HUES6 (cell line): ENCODE data around the gene CADM4.
"Not testable (repeated sequence)": the region's sequence is repeated elsewhere in the genome, so short reads cannot be mapped to it uniquely, and the experiment has no call there.

Experiments
- H3K27ac ChIP-seq: 2 replicates; pipeline ENCODE4 v1.7.0; 2013; ENCODE audit warnings: low read depth, mild to moderate bottlenecking, low read length, inconsistent platforms
- H3K27me3 ChIP-seq: 2 replicates; pipeline ENCODE4 v1.6.1; 2013; ENCODE audit warnings: low read length; ENCODE audit not compliant: control insufficient read depth, insufficient read depth
- H3K36me3 ChIP-seq: 2 replicates; pipeline ENCODE4 v1.6.1; 2013; ENCODE audit warnings: low read length; ENCODE audit not compliant: control insufficient read depth, insufficient read depth
- H3K4me1 ChIP-seq: 2 replicates; pipeline ENCODE4 v1.6.1; 2013; ENCODE audit warnings: low read length; ENCODE audit not compliant: control insufficient read depth, insufficient read depth
- H3K4me3 ChIP-seq: 2 replicates; pipeline ENCODE4 v1.5.1; 2013; ENCODE audit warnings: low read depth, low read length
- H3K9ac ChIP-seq: one replicate; pipeline ENCODE4 v1.6.1; 2013; ENCODE audit warnings: mild to moderate bottlenecking, low read length
- H3K9me3 ChIP-seq: 2 replicates; pipeline ENCODE4 v1.6.1; 2013; ENCODE audit warnings: low read depth, low read length; ENCODE audit not compliant: control insufficient read depth, insufficient read depth

Gene CADM4

DNA sequence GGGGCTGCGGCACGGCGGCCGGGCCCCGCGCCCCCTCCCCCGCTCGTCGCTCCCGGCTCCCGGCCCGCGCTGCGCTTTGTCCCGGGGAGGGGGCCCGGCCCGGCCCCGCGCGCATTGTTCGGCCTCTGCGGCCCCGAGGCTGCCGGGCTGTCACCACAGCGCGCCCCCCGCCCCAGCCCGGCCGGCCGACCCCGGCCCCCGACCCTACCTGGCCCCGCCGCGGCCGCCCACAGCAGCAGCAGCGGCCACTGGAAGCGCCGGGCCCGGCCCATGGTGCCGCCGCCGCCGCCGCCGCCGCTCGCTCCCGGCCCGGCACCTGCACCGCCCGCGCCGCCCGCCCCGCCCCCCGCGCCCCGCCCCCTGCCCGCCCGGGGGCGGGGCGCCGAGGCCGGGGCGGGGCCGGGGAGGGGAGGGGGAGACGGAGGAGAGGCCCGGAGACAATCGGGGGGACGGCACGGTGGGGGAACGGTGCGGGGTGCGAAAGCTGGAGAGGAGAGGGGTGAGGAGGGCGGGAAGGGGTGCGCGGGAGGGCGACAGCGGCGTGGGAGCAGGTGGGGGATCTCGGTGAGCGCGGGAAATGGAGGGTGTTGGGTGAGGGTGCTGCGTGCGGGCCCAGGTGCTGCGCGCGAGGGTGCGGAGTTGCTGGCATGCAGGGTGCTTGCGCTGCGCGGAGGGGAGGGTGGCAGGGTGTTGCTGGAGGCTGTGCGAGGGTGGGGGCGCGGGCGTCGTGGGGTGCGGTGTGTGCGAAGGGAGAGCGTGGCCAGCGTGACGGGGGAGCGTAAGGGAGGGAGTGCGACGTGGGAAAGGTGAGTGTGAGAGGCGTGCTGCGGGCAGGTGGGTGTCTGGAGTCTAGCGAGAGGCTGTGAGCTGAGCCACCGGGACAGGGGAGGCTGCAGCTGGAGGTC lies at the start of gene CADM4:
CADM4 (minus strand) TSS at position 332 of the 905 bp plus-strand sequence; CDS start at position 272, 60 bp downstream.
- Histone ChIP-seq H3K27ac (no peak within 1 kb of the TSS), H3K36me3 (no peaks in the 10 kb centered on the region), H3K4me1 (peaks cover 19% of the 10 kb centered on the region), H3K9me3 (no peaks in the 10 kb centered on the region), H3K9ac (peak within 1 kb of the TSS; percentile 38), H3K4me3 (peak within 1 kb of the TSS; percentile 89), H3K27me3 (peaks cover 61% of the 10 kb centered on the region)

GRCh38 chr19:43688059-43688701 lies 48.5 kb upstream of the CADM4 start:
- H3K9ac ChIP-seq: no peak overlapping the region
- H3K9me3 ChIP-seq: peaks cover 16% of the 10 kb centered on the region
- H3K27ac ChIP-seq: no peak overlapping the region
- H3K4me3 ChIP-seq: no peak overlapping the region
- no peaks in the 10 kb centered on the region for H3K36me3 ChIP-seq
- H3K4me1 ChIP-seq: peaks cover 15% of the 10 kb centered on the region
- H3K27me3 ChIP-seq: no peaks in the 10 kb centered on the region

DNA sequence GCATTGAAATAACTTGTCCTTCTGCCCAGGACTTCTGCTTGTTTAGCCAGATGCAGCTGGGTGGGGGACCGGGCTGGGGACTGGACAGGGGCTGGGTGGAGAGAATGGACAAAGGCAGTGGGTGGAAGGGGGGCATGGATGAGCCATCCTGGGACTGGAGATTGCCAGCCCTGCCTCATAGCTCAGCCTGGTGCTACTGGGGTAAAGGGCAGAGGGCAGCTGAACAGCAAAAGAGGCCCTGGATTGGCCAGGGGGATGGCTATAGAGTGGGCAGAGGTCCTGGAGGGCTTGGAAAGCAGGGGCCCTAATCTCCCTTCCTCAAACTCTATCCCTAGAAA lies 48.0 kb upstream of the CADM4 start:
- Histone ChIP-seq H3K27me3 (no peaks in the 10 kb centered on the region), H3K4me1 (peaks cover 15% of the 10 kb centered on the region), H3K9ac (no peak overlapping the region), H3K27ac (no peak overlapping the region), H3K36me3 (no peaks in the 10 kb centered on the region), H3K9me3 (peaks cover 16% of the 10 kb centered on the region), H3K4me3 (no peak overlapping the region)

GRCh38 chr19:43684326-43684725 lies 44.7 kb upstream of the CADM4 start:
- no peak overlapping the region for H3K27ac ChIP-seq
- no peak overlapping the region for H3K9ac ChIP-seq
- H3K9me3 ChIP-seq: no peaks in the 10 kb centered on the region

DNA sequence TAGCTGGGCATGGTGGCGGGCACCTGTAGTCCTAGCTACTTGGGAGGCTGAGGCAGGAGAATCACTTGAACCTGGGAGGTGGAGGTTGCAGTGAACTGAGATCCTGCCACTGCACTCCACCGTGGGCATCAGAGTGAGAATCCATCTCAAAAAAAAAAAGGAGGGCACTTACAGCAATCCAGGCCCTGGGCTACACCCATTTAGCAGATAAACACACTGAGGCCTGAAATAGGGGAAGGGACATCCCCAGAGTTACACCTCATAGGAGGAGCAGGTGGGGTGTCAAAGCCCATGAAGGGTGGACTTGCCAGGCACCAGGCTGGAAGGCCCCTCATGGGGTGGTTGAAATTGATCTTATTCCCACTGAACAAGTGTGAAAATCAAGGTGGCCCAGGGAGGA lies 44.3 kb upstream of the CADM4 start:
- no peak overlapping the region for H3K27ac ChIP-seq
- peaks cover 15% of the 10 kb centered on the region for H3K4me1 ChIP-seq
- H3K36me3 ChIP-seq: no peaks in the 10 kb centered on the region
- no peak overlapping the region for H3K4me3 ChIP-seq
- no peaks in the 10 kb centered on the region for H3K27me3 ChIP-seq
- H3K9me3 ChIP-seq: no peaks in the 10 kb centered on the region
- no peak overlapping the region for H3K9ac ChIP-seq

More at GRCh38 chr19:43684326-43684725, 44.7 kb upstream of the CADM4 start:
- Histone ChIP-seq H3K4me3 (no peak overlapping the region), H3K27me3 (no peaks in the 10 kb centered on the region), H3K4me1 (peaks cover 15% of the 10 kb centered on the region), H3K36me3 (no peaks in the 10 kb centered on the region)

- no peaks in the 10 kb centered on the region for H3K27me3 ChIP-seq
- H3K27ac ChIP-seq: no peak overlapping the region
- H3K9ac ChIP-seq: no peak overlapping the region
- H3K4me3 ChIP-seq: no peak overlapping the region
- H3K36me3 ChIP-seq: no peaks in the 10 kb centered on the region
- no peaks in the 10 kb centered on the region for H3K9me3 ChIP-seq
- H3K4me1 ChIP-seq: peaks cover 15% of the 10 kb centered on the region
Measured at GRCh38 chr19:43682824-43683661, 43.4 kb upstream of the CADM4 start.

DNA sequence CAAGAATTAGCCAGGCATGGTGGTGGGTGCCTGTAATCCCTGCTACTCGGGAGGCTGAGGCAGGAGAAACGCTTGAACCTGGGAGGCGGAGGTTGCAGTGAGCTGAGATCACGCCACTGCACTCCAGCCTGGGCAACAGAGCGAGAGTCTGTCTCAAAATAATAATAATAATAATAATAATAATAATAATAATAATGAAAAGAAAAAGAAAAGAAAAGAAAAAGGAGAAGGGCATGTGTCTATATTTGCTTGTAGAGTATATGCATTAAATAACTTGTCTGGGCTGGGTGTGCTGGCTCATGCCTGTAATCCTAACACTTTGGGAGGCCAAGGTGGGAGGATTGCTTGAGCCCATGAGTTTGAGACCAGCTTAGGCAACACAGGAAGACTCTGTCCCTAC lies 42.6 kb upstream of the CADM4 start:
- not testable (repeated sequence) for H3K27ac ChIP-seq, H3K36me3 ChIP-seq, H3K4me3 ChIP-seq, H3K27me3 ChIP-seq, H3K4me1 ChIP-seq, H3K9ac ChIP-seq, H3K9me3 ChIP-seq

DNA sequence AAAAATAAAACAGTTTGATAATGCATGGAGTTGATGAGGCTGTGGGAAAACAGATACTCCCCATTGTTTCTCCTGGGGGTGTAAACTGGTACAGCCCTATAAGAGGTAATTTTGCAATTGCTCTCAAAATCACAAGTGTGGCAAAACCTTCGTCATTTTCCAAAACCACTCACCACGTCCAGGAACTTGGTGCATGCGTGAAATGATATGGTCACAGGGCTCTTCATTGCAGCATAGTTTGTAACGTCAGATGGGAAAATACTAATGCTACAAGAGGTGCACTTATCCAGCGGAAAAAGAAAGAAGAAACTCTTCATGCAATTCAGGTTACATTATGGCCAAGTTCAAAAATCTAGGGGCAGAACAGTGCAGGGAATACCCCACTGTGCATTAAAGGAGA lies 42.2 kb upstream of the CADM4 start:
- Histone ChIP-seq H3K27ac (no peak overlapping the region), H3K9ac (no peak overlapping the region), H3K9me3 (no peaks in the 10 kb centered on the region), H3K4me1 (peaks cover 6% of the 10 kb centered on the region), H3K27me3 (no peaks in the 10 kb centered on the region), H3K4me3 (no peak overlapping the region), H3K36me3 (no peaks in the 10 kb centered on the region)

DNA sequence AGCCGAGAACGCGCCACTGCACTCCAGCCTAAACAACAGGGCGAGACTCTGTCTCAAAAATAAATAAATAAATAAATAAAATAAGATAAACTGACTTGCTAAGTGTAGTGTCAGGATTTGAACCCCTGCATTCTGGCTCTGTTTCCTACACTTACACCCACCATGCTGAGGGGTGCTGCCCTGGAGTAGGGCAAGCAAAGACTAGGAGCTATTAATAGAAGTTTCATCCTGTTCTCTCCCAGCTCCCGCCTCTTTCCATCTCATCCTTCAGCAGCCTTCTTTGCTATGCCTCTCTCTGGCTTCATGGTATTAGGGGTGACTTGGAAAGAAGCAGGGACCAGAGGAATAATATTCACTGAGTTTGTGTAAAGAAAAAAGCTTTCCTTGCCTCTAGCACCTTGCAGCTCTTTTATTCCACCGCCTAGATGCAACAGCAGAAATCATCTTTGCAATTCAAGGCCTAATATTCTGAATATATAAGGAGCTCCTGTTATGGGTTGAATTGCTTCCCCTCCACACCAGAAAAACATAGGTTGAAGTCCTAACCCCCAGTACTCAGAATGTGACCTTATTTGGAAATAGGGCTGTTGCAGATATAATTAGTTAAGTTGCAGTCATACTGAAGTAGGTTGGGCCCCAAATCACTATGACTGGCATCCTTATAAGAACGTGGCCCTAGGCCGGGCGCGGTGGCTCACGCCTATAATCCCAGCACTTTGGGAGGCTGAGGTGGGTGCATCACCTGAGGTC lies 39.0 kb upstream of the CADM4 start:
- H3K4me3 ChIP-seq: no peak overlapping the region
- H3K9ac ChIP-seq: no peak overlapping the region
- H3K9me3 ChIP-seq: no peaks in the 10 kb centered on the region
- H3K4me1 ChIP-seq: peaks cover 9% of the 10 kb centered on the region; the same call in 1 of the 2 replicates
- no peaks in the 10 kb centered on the region for H3K36me3 ChIP-seq
- no peak overlapping the region for H3K27ac ChIP-seq
- peaks cover 8% of the 10 kb centered on the region; the same call in 1 of the 2 replicates for H3K27me3 ChIP-seq

- H3K27me3 ChIP-seq: peaks cover 12% of the 10 kb centered on the region; the same call in 1 of the 2 replicates
- no peaks in the 10 kb centered on the region for H3K36me3 ChIP-seq
- H3K4me3 ChIP-seq: no peak overlapping the region
- no peak overlapping the region for H3K27ac ChIP-seq
- H3K9me3 ChIP-seq: no peaks in the 10 kb centered on the region
- H3K9ac ChIP-seq: no peak overlapping the region
- peaks cover 16% of the 10 kb centered on the region; the same call in 1 of the 2 replicates for H3K4me1 ChIP-seq
Measured at GRCh38 chr19:43675906-43676305, 36.3 kb upstream of the CADM4 start.
